Endothelial cell of umbilical vein (primary cell): ENCODE data around the gene STH.

Experiments used
- EZH2 ChIP-seq: IDR thresholded peaks from 2 replicates; pipeline ENCODE4 v1.6.1; 2012; ENCODE audit warnings: borderline replicate concordance, low read depth, mild to moderate bottlenecking, moderate library complexity, low read length, inconsistent platforms; ENCODE audit not compliant: severe bottlenecking
- GATA2 ChIP-seq: IDR thresholded peaks from 2 replicates; pipeline ENCODE4 v1.7.0; 2011; ENCODE audit warnings: low read depth, mild to moderate bottlenecking, moderate library complexity, mixed read lengths, low read length; ENCODE audit not compliant: insufficient read length, insufficient read depth
- JUN ChIP-seq: IDR thresholded peaks from 2 replicates; pipeline ENCODE4 v1.6.1; 2011; ENCODE audit warnings: borderline replicate concordance, low read depth; ENCODE audit not compliant: insufficient read length, insufficient read depth
- MYC ChIP-seq: IDR thresholded peaks from one replicate; pipeline ENCODE4 v1.6.1; 2011; ENCODE audit warnings: mild to moderate bottlenecking, low read depth, low read length
- POLR2A ChIP-seq: IDR thresholded peaks from 2 replicates; pipeline ENCODE4 v1.6.1; 2012; ENCODE audit warnings: low read depth, mild to moderate bottlenecking, control low read depth, low read length
- POLR2AphosphoS5 ChIP-seq: IDR thresholded peaks from 2 replicates; pipeline ENCODE4 v1.6.1; 2012; ENCODE audit warnings: low read depth, mild to moderate bottlenecking, control low read depth, low read length, moderate library complexity; ENCODE audit not compliant: insufficient read depth
- TF ChIP-seq, protein P1 (sequence below), 2 donors: IDR thresholded peaks; 1 replicate in 1 of 2; 2 replicates in 1 of 2; pipeline ENCODE4 v1.5.1; 2011; ENCODE audit warnings: low read length in 2 of 2, mild to moderate bottlenecking in 2 of 2, moderate library complexity in 2 of 2, control low read depth in 1 of 2, inconsistent platforms in 1 of 2, low read depth in 1 of 2; ENCODE audit not compliant: insufficient read depth in 1 of 2; ENCODE audit errors: extremely low read depth in 1 of 2

DNA sequence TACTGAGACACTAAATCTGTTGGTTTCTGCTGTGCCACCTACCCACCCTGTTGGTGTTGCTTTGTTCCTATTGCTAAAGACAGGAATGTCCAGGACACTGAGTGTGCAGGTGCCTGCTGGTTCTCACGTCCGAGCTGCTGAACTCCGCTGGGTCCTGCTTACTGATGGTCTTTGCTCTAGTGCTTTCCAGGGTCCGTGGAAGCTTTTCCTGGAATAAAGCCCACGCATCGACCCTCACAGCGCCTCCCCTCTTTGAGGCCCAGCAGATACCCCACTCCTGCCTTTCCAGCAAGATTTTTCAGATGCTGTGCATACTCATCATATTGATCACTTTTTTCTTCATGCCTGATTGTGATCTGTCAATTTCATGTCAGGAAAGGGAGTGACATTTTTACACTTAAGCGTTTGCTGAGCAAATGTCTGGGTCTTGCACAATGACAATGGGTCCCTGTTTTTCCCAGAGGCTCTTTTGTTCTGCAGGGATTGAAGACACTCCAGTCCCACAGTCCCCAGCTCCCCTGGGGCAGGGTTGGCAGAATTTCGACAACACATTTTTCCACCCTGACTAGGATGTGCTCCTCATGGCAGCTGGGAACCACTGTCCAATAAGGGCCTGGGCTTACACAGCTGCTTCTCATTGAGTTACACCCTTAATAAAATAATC, 14.6 kb downstream of the STH start:
- TF ChIP-seq, protein P1, sequence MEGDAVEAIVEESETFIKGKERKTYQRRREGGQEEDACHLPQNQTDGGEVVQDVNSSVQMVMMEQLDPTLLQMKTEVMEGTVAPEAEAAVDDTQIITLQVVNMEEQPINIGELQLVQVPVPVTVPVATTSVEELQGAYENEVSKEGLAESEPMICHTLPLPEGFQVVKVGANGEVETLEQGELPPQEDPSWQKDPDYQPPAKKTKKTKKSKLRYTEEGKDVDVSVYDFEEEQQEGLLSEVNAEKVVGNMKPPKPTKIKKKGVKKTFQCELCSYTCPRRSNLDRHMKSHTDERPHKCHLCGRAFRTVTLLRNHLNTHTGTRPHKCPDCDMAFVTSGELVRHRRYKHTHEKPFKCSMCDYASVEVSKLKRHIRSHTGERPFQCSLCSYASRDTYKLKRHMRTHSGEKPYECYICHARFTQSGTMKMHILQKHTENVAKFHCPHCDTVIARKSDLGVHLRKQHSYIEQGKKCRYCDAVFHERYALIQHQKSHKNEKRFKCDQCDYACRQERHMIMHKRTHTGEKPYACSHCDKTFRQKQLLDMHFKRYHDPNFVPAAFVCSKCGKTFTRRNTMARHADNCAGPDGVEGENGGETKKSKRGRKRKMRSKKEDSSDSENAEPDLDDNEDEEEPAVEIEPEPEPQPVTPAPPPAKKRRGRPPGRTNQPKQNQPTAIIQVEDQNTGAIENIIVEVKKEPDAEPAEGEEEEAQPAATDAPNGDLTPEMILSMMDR (IDR thresholded peaks at IDR 0.05; ENCODE audit: extremely low read depth in 1 of 2, insufficient read depth in 1 of 2, low read depth in 1 of 2, low read length in 2 of 2): no peak
- TF ChIP-seq POLR2A: no peak
- TF ChIP-seq GATA2: no peak
- TF ChIP-seq EZH2: no peak
- no peak for TF ChIP-seq MYC
- no peak for TF ChIP-seq POLR2AphosphoS5
- no peak for TF ChIP-seq JUN
